GM18873 (cell line): ENCODE results near the gene CEP131.

Source experiments
- ATAC-seq: cut with Tn5 transposase; IDR thresholded peaks from one replicate; pipeline ENCODE4 v1.9.1; 2021; ENCODE audit warnings: mild to moderate bottlenecking, moderate library complexity, moderate number of reproducible peaks; ENCODE audit not compliant: unreplicated experiment, low FRiP score

Gene CEP131

DNA sequence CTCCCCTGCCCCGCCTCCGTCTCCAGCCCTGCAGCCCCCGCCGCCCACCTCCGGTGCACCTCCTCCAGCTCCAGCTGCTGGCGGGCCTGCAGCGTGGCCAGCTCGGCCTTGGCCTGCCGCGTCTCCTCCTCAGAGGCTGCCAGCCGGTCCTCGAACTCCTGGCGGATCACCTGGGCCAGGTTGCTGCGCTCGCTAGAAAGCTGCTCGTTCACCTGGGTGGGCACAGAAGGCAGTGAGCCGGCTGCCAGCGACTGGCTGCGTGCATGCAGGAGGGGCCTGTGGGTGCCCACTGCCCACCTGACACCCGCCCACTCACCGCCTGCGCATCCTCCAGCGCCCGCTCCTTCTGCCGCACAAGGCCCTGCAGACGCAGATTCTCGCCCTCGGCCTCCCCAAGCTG lies 32.2 kb downstream of the CEP131 start:
- no peak for ATAC-seq

- ATAC-seq, result no peak
Observed at GRCh38 chr17:81189670-81190530, 32.9 kb downstream of the CEP131 start.

- ATAC-seq, result no peak
Observed at GRCh38 chr17:81189016-81189415, 33.7 kb downstream of the CEP131 start.

GRCh38 chr17:81188491-81188840 lies 34.3 kb downstream of the CEP131 start:
- no peak for ATAC-seq

DNA sequence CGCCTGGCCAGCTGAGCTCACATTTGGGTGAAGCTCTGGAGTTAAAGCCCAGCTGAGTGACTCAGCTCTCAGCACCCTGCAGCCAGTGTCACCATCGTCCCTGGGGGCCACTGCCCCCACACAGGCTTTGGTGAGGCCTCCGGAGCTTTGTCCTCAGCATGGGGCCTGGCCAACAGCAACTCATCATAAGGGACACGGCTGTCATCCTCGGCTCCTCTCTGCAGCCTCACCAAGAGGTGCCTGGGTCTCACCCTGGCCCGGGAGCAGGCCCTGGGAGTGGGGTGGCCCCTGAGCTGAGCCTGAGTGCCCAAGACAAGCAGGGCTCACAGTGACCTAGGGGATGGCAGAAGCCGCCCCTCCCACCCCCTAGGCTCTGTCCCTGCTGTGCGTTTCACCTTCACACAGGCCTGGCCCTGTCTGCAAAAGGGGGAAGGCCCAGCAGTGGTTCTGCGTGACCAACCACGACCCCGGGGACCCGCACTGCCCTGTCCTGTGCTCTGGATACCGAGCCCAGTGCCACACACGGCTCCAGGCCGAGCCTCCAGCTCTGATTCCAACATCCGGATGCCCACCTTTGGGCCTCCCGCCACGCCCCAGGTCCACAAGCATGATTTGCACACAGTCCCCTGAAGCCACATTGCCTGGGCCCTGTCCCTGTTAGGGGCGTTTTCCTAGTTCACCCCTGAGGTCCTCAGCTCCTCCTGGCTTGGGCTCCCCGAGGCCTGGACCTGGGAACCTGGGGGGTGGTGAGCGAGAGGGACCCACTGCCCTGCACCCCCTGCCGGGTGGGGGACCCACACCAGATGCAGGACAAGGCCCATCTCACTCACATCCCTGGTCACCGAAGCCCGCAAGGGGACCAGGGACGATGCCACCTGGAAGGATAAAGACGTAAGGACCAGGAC lies 34.9 kb downstream of the CEP131 start:
- ATAC-seq, result no peak

DNA sequence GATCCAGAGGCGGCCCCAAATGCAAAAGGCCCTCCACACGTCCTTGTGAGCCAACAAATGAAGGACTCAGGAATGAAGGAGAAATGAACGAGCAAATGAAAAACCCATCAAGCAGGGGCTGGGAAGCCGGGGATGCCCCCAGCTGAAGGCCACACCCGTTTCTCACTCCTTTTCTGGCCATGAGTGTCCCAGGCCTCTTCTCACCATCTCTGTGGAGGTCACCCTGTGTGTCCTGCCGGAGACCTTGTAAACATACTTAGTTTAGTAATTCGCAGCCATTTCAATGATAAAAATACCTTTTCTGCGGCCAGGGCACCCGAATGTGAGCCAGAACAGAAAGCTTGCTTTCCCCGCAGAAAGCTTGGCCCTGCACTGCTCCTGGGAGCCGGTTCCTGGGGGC lies 35.6 kb downstream of the CEP131 start:
- ATAC-seq, result no peak

- no peak for ATAC-seq
Observed at GRCh38 chr17:81186203-81186602, 36.6 kb downstream of the CEP131 start.

DNA sequence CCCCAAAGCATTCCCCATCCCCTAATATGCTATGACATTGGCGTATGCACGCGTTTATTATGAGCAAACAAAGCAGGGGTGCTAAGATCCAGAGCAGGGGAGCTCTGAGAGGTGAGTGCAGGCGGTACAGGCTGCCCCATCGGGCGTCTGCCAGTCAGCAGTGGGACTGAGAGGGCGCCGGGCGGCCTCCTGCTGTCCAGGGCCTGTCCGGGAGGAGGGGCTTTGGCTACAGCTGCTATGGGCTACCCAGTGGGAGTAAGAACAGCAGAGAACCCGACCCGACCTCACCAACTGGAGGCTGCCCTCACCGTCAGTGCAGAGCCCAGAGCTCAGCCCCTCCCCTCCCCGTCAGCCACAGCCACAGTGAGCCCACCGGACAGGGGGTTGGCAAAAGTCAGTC lies 38.2 kb downstream of the CEP131 start:
- ATAC-seq, result no peak

- no peak for ATAC-seq
Observed at GRCh38 chr17:81183807-81184206, 39.0 kb downstream of the CEP131 start.

DNA sequence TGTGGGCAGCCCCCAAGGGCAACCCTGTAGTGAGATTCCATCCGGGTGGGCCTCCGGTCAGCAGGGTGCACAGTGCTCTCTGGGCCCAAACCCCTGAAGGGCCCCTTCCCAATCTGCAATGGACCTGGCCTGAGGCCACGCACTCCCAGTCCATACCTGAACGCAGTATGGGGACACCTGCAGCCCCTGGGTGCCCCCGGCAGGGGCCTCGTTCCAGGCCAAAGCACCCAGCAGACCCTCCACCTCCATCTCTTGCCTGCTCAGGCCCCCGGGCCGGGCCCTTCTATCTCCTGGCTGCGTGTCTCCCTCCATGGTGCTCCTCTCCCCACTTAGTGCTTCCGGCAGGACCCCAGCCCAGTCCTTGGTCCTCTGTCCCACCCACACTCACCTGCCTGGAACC lies 39.4 kb downstream of the CEP131 start:
- no peak for ATAC-seq

- ATAC-seq, result no peak
Observed at GRCh38 chr17:81182596-81182995, 40.2 kb downstream of the CEP131 start.

DNA sequence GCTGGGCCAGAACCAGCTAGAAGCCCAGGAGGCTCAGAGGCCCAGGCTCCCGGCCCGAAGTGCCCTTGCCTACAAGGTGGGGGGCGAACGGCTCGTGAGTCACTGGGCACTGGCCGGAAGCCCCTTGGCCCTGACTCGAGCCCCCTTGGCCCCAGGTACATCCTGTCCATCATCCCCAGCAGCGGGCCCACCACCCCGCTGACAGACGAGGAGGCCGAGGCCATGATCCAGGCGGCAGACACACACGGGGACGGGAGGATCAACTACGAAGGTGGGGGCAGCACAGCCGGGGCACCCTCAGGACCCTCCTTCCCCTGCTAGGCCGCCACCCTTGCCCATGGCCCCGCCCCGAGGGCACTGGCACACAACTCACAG lies 41.0 kb downstream of the CEP131 start:
- ATAC-seq, result no peak

DNA sequence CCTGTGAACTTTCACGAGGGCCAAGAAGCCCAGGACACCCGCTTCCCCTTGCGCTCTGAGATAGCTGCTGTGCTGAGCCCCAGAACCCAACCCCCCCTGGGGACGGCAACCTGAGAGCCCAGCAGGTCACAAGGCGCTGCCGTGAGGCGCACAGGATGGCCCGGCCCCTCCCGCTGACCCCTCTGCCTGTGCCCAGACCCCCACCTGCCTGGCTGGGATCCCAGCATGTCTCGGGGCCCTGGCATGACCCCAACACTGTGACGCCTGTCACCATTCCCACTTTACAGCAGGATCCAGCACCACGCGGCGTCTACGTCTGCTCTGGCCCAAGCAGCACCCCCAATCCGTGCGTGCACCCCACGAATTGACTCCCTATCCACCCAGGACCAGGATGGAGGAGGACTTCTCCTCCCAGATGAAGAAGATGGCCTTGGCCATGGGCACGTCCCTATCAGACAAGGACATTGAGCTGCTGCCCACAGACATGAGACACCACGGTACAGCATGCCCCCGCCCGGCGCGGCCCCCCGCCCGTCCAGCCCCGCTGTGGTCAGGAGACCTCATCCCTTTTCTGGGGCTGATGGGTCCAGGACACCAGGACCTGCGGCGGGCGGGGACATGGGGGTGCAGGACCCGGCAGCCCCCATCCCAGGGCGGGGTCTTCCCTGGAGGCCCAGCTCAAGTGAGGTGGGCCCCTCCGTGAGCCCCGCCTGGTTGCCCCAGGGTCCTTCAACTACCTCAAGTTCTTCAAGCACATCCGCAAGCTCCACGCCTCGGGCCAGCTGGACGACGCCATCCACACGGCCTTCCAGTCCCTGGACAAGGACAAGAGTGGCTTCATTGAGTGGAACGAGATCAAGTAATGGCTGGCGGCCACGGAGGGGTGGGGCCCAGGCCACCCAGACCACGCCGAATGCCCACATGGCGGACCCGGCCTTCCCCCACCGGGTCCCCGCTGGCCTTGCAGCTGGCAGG lies 41.6 kb downstream of the CEP131 start:
- no peak for ATAC-seq

- ATAC-seq, result no peak
Observed at GRCh38 chr17:81179861-81180260, 42.9 kb downstream of the CEP131 start.

DNA sequence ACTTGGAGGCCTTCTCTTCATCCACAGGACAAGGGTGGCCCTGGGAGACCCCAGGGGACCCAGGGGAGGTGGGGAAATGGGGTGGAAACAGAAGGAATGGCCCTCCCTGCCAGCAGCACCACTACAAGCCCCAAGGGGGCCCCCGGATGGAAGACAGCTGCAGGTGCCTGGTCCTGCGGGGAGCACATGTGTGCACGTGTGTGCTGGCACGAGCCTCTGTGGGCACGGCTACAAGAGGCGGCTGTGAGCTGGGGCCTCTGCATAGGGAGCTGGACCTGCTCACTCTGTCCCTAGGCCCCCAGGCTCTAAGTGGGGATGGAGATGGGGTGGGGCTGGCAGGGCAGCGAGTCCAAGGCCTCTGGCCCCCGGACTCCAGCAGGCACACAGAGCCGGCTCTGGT lies 43.5 kb downstream of the CEP131 start:
- no peak for ATAC-seq

GRCh38 chr17:81178136-81179091 lies 44.4 kb downstream of the CEP131 start:
- ATAC-seq, result no peak

DNA sequence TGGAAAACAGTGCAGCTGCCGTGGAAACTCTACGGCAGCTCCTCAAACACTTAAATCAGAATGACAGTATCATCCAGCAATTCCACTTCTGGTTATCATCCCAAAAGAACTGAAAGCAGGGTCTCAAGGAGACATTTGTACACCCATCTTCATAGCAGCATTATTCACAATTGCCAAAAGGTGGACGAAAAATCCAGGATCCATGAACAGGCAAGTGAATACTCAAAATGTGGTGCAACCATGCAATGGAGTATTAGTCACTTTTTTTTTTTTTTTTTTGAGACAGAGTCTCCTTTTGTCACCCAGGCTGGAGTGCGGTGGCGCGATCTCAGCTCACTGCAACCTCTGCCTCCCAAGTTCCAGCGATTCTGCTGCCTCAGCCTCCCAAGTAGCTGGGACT lies 46.1 kb downstream of the CEP131 start:
- ATAC-seq, result no peak

DNA sequence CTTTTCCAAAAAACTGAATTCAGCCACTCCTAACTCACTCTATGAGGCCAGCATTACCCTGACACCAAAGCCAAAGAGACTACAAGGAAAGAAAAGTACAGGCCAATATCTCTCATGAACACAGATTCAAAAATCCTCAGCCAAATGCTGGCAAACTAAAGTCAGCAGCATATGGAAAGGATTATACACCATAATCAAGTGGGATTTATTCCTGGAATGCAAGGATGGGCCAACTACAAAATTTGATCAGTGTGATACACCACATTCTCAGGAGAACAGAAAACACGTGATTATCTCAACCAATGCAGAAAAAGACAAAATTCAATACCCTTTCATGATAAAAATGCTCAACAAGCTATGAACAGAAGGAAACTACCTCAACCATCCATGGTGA lies 49.0 kb downstream of the CEP131 start:
- ATAC-seq, result no peak

GRCh38 chr17:81173052-81173761 lies 49.6 kb downstream of the CEP131 start:
- no peak for ATAC-seq
